Daoy (cell line): ENCODE measurements around the gene PGM2. TPM values are rescaled to one million over a fixed set of nuclear protein-coding genes. Genes with fewer than 3 reads are reported as not detected.
A peak's percentile ranks its signal among the peaks of the same experiment; 100 is the strongest.

Experiments used
- DNase-seq: peaks from one replicate; pipeline ENCODE4 v3.0.0-alpha.2; 2015; ENCODE audit warnings: low read depth
- total RNA-seq: library from RNA; depleted of rRNA; stranded (reverse); fragments of >200 nt; shearing (Covaris generic); gene quantifications from 2 replicates; pipeline ENCODE4 v1.2.3, GENCODE V29; 2014; rRNA removed

PGM2 gene
- total RNA-seq, 1 experiment from 2014 or later = 46.5 TPM

- DNase-seq = no peak
Measured at GRCh38 chr4:37902212-37902611, 75.7 kb downstream of the PGM2 start.

- DNase-seq = no peak
Measured at GRCh38 chr4:37902738-37903693, 76.5 kb downstream of the PGM2 start.

- no peak for DNase-seq
Measured at GRCh38 chr4:37903901-37904300, 77.4 kb downstream of the PGM2 start.

GRCh38 chr4:37904824-37905223, 78.3 kb downstream of the PGM2 start:
- DNase-seq = no peak

- DNase-seq = no peak
Measured at GRCh38 chr4:37905533-37906169, 79.2 kb downstream of the PGM2 start.

GRCh38 chr4:37908488-37909331, 82.2 kb downstream of the PGM2 start:
- DNase-seq = peak; percentile 28

- DNase-seq = no peak
Measured at GRCh38 chr4:37909332-37910090, 83.0 kb downstream of the PGM2 start.

GRCh38 chr4:37910091-37910486, 83.6 kb downstream of the PGM2 start:
- no peak for DNase-seq

Other genes with a start within 250 kb of the PGM2 start
- 40.9 and 45.9 TPM in 2 replicates for gene RELL1, start 140.3 kb upstream of the PGM2 start, total RNA-seq
- gene TBC1D1, start 64.4 kb downstream of the PGM2 start, total RNA-seq = 49.9 and 52.9 TPM in 2 replicates
- not detected in 2 replicates for gene PTTG2, start 133.7 kb downstream of the PGM2 start, total RNA-seq